Amygdala (tissue), 56 donors: ENCODE results near the gene YAP1.

Experiments used
- DNase-seq, 56 donors: peaks; one replicate each; lab custom pipeline; 2025; lab: John Stamatoyannopoulos, UW

Gene YAP1

DNA sequence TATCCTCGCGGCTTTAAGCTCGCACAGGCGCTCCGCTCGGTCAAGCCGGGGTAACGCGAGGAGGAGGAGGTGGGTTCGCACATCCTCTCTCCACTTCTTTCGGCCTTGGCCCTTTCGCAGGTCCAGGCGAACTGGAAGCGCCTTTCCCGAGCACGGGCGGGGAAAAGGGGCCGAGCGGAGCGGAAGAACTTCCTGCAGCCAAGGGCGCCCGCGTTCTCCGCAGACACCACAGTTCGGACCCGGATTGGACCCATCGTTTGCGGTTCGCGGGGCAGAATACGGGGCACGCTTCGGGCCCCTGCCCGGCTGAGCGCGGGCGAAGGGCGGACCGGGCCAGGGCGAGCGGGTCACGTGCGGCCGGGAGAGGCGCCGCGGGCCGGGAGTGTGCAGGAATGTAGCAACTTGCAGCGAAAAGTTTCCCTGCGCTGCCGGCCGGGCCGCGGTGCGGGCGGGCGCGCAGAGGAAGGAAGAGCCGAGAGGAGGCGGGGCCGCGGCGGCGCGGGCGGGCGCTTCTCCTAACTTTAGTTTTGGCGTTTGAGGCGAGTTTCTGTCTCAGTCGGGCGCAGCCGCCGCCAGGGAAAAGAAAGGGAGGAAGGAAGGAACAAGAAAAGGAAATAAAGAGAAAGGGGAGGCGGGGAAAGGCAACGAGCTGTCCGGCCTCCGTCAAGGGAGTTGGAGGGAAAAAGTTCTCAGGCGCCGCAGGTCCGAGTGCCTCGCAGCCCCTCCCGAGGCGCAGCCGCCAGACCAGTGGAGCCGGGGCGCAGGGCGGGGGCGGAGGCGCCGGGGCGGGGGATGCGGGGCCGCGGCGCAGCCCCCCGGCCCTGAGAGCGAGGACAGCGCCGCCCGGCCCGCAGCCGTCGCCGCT, at the start of gene YAP1:
Gene YAP1, plus strand, starts transcription at position 552 of the 865 bp plus-strand sequence. CDS start 402 bp downstream, outside the sequence.
- peak in 39 of 56 donors; percentile 4 to 71 (median 39) for DNase-seq

DNA sequence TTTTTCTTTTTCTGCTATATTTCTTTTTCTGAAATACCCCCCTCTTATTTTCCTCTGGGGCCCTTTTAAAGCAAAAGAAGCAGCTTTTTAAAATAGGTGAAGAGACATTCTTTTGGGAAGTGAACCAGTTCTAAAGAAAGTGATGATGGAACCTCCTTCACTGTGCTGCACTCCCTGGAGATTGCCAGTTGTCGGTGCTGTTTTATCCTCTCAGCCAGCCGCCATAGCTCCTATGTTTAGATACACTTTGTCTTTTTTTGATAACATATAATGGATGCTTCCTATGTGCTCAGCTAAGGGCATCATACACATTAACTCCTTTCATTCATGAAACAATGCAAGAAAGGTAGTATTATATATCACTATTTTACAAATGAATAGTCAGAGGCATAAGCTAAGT, 49.0 kb upstream of the YAP1 start:
- DNase-seq, result no peak

DNA sequence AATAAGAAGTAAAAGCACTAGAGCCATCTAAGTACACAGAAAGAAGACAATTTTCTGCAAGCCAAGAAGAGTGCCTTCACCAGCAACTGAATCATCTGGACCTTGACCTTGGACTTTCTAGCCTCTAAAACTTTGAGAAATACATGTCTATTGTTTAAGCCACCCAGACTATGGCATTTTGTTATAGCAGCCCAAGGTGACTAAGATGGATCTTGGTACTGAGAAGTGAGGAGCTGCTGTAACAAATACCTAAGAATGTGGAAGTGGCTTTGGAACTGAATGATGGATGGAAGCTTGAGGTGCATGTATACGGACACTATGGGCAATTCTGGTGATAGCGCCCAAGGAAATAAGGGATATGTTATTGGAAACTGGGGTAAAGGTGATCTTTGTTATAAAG, 48.1 kb upstream of the YAP1 start:
- DNase-seq, result no peak

DNA sequence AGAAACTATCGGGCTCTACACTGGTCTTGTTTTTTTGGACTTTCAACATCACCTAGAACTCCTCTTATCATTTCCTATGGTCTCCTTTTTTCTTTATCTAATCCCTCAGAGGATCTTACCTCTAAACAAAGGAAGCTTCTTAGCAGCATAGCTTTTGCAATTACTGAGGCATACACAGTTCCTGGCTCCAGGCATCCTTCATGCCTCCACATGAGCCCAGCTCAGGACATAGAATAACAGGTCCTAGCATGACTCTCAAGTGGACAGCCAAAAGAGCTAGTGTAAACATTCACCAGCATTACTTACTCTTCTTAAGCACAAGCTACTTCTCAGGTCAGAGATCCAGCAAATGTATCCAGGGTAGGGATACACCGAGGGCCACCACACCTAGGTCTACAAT, 45.9 kb upstream of the YAP1 start:
- DNase-seq, result no peak

DNA sequence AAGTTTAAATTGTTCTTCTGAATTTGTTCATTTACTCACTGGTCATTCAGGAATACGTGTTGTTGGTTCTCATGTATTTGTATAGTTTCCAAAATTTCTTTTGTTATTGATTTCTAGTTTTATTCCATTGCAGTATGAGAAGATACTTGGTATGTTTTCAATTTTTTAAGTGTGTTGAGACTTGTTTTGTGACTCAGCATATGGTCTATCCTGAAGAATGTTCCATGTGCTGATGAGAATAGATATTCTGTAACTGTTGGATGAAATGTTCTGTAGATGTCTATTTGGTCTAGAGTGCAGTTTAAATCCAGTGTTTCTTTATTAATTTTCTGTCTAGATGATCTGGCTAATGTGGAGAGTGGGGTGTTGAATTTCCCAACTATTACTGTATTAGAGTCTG, 39.5 kb upstream of the YAP1 start:
- DNase-seq, result no peak

DNA sequence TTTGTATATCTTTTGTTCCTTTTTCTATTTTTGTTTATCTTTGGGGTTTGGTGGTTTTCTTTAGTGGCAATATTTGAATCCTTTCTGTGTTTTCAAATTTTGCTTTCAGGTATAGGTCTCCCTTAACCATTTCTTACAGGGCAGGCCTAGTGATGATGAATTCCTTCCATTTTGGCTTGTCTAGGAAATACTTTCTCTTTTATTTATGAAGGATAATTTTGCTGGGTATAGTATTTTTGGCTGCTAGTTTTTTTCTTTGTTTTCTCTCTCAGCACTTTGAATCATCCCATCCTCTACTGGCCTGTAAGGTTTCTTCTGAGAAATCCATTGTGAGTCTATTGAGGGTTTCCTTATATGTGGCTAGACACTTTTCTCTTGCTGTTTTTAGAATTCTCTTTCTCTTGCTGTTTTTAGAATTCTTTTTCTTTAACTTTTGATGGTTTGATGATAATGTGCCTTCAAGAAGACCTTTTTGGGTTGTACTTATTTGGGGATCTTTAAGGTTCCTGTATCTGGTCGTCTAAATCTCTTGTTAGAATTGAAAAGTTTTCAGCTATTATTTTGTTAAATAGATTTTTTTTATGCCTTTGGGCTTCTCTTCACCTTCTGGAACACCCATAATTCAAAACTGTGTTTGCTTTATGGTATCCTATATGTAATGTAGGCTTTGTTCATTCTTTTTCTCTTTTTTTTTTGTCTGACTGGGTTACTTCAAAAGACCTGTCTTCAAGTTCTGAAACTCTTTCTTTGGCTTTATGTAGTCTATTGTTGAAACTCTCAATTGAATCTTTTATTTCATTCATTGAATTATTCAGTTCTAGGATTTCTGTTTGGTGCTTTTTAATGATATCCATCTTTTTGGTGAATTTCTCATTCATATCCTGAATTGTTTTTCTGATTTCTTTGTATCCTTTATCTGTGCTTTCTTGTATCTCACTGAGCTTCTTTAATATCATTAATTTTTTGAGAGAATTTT, 38.5 kb upstream of the YAP1 start:
- DNase-seq, result no peak

DNA sequence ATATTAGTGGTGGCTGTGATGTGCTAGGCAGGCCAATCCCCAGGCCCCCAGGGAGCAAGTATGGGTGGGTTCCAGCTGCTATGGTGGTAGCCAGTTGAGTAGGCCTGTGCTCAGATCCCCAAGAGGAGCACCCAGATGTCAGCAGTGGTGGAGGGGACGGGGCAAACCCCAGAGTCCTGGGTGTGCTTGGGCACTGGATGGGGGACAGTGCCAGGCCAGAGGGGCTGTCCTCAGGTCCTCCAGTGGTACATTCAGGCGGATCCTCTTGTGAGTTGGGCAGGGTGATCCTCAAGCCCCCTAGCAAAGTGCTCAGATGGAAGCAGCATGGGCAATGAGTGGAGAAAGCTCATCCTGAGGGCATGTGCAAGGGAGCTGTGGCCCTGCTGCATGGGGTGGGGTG, 37.0 kb upstream of the YAP1 start:
- no peak for DNase-seq

DNA sequence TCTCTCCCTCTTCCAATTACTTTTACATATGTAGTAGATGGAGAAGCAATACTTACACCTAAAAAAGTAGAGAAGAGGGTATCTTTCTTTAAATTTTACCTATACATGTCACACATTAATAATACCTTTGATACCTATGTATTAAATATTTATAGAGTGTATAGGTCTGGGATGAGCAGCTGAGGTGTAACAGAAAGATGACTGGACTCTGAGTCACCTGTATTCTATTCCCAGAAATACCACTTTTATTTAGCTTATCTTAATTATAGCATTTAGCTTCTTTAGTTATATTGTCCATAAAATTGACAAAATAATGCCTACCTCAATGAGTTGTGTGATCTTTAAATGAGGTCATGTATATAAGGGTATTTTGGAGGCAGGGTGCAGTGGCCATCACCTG, 30.6 kb upstream of the YAP1 start:
- DNase-seq, result no peak

DNA sequence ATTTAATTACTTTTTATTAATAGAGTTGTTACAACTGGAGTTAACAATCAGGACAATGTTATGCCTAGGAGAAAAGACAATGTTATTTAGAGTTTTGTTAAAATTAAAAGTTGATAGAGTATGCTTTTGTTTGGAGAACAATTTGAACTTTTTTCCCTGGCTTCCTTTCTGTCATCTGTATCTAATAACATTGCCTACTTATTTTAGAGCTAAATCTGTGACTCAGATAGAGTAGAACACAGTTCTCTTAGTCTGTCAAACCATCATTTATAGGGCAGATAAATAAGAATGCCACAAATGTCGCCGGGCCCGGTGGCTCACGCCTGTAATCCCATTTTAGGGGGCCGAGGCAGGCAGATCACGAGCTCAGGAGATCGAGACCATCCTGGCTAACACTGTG, 28.9 kb upstream of the YAP1 start:
- DNase-seq, result no peak

DNA sequence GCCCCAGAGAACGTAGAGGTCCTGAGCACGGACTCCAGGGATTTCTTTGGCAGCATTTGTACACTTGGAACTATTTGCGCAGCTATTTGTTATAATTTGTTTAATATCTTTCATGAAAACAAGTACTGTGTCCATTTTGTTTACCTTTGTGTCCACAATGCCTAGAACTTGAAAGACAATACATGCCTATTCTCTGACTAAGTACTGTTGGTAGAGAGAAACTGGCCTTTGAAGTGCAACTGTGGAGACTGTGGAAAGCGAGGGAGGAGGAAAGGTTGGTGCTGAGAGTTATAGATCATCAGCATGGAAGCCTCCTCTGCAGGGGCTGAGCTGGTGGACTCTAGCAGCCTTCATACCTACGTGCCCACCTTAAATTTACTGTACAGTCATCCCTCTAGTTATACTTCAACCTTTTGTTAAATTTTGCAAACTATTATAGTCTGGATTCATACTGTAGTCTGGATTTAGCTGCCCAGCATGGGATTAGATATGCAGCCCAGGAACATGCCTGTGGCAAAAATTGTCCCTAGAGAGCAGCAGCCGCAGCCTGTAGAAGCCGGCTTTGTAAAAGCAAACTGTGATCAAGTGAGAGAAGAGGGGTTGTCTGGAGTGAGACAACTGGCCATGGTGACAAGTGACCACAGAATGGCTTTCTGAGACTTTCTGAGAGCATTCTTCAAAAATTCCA, 24.2 kb upstream of the YAP1 start:
- no peak for DNase-seq

DNA sequence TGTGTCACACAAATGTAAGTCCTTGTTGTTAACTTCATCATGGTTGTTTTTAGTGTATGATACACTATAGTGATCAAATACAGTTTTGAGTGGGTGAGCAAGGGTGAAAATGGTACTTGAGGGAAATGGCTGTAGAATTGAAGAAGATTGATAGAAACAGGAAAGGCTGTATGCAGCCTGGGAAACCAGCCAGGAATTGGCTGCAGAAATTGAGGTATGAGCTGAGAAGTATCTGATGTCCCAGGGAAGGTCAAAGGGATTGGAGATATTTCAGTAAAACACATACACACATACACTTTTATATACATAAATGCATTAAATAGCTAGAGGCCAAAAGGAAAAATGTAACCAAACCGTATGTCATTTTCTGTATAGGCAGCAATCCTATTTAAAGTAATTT, 13.1 kb upstream of the YAP1 start:
- DNase-seq, result no peak

DNA sequence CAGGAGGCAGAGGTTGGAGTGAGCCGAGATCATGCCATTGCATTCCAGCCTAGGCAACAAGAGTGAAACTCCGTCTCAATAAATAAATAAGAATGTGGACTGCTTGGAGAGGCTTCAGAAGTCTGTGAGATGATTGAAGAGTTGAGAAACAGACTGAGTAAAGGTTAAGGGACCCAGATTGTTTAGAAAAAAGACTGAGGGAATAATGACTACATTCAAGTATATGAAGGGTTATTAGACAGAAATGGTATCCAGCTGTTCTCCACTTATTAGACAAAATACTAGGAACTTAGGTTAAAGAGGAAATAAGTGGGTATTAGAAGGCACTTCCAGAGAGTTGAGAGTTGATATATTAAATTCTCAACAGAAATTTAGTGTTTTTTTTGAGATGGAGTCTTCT, 10.5 kb upstream of the YAP1 start:
- DNase-seq, result no peak

DNA sequence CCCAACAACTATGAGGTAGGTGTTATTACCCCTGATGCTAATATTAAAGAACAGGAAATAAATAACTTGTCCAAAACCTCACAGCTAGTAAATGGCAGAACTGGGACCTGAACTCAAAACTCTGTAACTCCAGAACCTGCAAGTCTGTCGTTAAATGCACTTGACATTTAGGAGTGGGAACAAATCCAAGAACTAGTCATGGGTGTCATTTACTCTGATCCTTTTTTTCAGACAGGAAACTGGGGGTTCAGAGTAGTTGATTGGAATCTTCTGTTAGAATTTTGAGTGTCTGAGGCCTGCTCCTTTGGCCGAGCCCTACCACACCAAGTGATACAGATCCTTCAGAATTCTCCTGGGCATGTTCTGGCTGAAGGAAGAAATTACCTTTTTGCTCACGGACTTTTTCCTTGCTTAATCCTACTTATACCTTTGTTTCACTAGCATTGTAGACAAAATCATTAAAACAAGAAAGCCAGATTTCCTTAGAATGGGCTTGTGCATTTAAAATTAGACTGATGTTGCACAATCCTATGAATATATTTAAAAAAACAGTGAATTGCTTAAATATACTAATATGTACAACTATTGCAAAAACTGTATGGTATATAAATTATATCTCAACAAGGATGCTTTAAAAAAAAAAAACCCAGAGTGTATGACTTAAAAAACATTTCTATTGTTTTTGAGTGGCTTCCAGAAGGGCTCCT, 1.4 kb upstream of the YAP1 start:
- DNase-seq, result no peak

DNA sequence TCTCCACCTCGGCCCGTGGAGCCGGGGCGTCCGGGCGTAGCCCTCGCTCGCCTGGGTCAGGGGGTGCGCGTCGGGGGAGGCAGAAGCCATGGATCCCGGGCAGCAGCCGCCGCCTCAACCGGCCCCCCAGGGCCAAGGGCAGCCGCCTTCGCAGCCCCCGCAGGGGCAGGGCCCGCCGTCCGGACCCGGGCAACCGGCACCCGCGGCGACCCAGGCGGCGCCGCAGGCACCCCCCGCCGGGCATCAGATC, 439 bp downstream of the YAP1 start:
- peak in 1 of 56 donors; percentile 38 for DNase-seq

DNA sequence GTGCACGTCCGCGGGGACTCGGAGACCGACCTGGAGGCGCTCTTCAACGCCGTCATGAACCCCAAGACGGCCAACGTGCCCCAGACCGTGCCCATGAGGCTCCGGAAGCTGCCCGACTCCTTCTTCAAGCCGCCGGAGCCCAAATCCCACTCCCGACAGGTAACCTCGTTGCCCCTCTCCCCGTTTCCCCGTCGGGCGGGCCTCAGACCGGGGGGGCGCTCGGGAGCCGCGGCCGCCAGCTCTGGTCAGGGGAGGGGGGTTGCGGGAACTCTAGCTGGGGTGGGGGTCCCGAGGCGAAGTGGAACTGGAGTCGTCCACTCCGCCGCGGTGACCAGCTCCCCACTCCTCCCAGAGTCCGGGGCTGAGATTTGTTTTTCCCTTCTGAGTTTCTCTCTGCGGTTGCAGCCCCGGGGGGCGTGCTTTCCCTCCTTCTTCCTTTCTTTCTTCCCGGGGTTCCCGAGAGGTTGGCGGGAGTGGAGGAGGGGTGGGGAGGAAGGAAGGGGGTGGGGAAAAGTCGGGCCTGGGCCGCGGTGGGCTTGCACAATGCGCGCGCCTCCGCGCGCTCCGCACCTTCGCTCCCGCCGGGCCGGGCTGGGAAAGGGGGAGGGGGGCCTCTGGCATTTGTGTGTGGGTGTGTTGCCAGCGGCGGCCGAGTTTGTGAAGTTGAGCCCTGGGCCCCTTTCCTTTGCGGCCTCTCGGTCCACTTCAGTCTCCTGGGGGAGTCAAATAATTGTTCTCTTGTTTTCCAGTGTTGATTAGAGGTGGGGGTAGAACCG, 952 bp downstream of the YAP1 start:
- peak in 27 of 56 donors; percentile 4 to 51 (median 16) for DNase-seq

DNA sequence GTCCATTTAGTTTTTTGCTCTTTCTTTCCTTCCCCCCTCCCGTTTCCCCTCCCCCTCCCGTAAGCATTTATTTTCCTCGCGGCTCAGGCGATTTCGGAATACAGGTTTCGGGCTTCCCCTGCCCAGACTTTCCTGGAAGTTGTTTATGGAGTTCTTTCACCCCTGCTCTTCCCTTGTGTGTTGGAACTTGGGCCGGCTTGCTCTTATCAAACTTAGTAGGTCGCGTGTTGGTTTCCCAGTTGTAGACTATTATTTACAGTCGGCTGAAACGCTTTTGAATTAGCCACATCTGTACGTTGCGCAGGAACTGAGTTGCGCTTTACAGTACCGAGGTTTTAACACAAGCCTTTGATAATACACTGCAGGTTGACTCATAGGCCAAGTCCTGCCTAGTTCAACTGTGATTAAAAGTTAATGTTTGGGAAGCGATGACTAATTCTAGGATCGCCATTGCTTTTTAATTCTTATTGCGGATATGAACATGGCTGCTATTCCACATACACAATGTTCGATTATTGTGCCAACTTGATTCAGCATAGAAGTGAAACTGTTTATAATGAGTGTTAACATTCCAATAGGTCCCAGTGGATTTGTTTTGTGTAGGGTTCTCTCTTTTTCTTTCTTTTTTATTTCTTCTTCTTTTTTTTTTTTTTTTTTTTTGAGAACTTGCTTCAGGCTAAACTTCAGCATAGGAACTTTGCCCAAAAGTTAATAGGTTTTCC, 1.7 kb downstream of the YAP1 start:
- DNase-seq, result no peak

DNA sequence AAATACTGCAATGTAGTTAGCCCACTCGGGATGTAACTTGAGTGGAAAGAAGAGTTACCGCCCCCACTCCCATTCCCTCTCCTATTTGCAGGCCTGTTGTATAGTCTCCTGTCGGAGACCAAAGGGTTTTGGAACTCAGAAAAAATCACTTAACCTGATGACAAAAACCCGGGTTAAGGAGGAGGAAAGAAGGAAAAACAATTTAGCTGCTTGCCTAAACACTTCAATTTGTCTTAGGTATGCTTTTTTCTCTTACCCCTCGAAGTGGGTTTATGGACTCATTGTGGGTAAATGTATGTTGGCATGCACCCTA, 2.2 kb downstream of the YAP1 start:
- DNase-seq, result no peak

DNA sequence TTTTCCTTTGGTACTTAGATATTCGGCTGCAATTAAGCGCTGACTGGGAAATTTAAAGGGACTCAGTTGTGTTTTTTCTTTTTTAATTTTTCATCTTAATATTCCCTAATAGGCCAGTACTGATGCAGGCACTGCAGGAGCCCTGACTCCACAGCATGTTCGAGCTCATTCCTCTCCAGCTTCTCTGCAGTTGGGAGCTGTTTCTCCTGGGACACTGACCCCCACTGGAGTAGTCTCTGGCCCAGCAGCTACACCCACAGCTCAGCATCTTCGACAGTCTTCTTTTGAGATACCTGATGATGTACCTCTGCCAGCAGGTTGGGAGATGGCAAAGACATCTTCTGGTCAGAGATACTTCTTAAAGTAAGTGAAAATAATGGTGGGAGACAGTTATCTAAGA, 3.8 kb downstream of the YAP1 start:
- DNase-seq, result no peak

DNA sequence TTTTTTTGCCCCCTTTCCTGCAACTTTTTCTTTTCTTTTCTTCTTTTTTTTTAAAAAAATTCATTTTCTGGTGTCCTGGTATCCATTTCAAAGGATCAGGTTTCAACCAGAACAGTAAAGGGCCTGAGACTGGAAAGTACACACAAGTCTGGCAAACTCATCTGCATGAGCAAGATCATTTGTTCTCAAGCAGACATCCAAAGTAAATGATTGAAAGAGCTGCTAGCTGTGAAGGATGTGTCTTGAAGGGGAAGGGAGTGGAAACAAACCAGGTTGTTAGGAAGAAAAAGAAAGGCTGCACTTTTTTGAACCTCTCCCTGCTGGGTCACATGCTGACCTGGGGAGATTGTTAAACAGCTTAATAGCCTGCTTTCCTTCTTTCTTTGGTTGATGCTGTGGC, 5.3 kb downstream of the YAP1 start:
- DNase-seq, result no peak
